Right kidney (tissue), 1 donor: Measurements from ENCODE around the gene UBAC1.
"Not testable (repeated sequence)": the region's sequence is repeated elsewhere in the genome, so short reads cannot be mapped to it uniquely, and the experiment has no call there.

Experiments
- DNase-seq: peaks from one replicate; pipeline ENCODE4 v3.0.0-alpha.2; 2016

UBAC1 gene

GRCh38 chr9:135920256-135920930 lies 40.8 kb downstream of the UBAC1 start:
- DNase-seq, result no peak

- DNase-seq, result no peak
Measured at GRCh38 chr9:135919318-135919890, 41.8 kb downstream of the UBAC1 start.

GRCh38 chr9:135916227-135916626 lies 44.9 kb downstream of the UBAC1 start:
- not testable (repeated sequence) for DNase-seq

- DNase-seq, result no peak
Measured at GRCh38 chr9:135914921-135915320, 46.3 kb downstream of the UBAC1 start.

GRCh38 chr9:135911233-135911632 lies 49.9 kb downstream of the UBAC1 start:
- not testable (repeated sequence) for DNase-seq

- DNase-seq, result no peak
Measured at GRCh38 chr9:135910757-135911156, 50.4 kb downstream of the UBAC1 start.

- no peak for DNase-seq
Measured at GRCh38 chr9:135910216-135910615, 51.0 kb downstream of the UBAC1 start.

- no peak for DNase-seq
Measured at GRCh38 chr9:135909371-135909770, 51.8 kb downstream of the UBAC1 start.

GRCh38 chr9:135908754-135909204 lies 52.4 kb downstream of the UBAC1 start:
- DNase-seq, result no peak

- DNase-seq, result peak; percentile 76
Measured at GRCh38 chr9:135908093-135908753, 53.0 kb downstream of the UBAC1 start.

- no peak for DNase-seq
Measured at GRCh38 chr9:135907431-135908092, 53.6 kb downstream of the UBAC1 start, which contains the start of gene CAMSAP1. Gene CAMSAP1 (minus strand): TSS chr9:135907546. CDS start chr9:135907159, 387 bp downstream.

- DNase-seq, result no peak
Measured at GRCh38 chr9:135907006-135907430, 54.2 kb downstream of the UBAC1 start.

- DNase-seq, result peak; percentile 70
Measured at GRCh38 chr9:135906291-135907005, 54.7 kb downstream of the UBAC1 start.

GRCh38 chr9:135905380-135906258 lies 55.6 kb downstream of the UBAC1 start:
- DNase-seq, result no peak

GRCh38 chr9:135903786-135904520 lies 57.2 kb downstream of the UBAC1 start:
- DNase-seq, result no peak

GRCh38 chr9:135903358-135903656 lies 57.9 kb downstream of the UBAC1 start:
- no peak for DNase-seq

- DNase-seq, result no peak
Measured at GRCh38 chr9:135902655-135903357, 58.4 kb downstream of the UBAC1 start.

GRCh38 chr9:135901826-135902225 lies 59.3 kb downstream of the UBAC1 start:
- DNase-seq, result no peak

GRCh38 chr9:135901031-135901758 lies 60.0 kb downstream of the UBAC1 start:
- DNase-seq, result no peak
